Measurements from ENCODE around the gene MAGI2. TPM values are rescaled to one million over a fixed set of nuclear protein-coding genes. Genes with fewer than 3 reads are reported as not detected.

The MAGI2 gene
- total RNA-seq, 1 experiment from 2014 or later: 14.3 TPM

DNA sequence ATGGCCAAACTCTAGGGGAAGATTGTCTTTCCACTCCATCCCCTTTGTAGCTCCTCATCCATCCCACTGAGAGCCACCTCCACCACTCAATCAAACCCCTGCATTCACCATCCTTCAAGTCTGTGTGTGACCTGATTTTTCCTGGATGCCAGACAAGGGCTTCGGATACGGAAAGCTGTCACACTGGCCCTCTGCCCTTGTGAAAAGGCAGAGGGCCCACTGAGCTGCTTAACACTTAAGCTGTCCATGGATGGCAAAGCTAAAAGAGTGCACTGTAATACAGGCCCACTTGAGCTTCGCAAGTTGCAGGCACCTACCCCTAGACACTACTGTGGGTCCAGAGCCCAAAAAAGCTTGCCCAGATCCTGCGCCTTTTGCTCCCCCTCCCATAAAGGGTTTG is 237.2 kb downstream of the MAGI2 start:
- Mint-ChIP-seq H3K36me3 (ENCODE audit: insufficient read depth in 1 of 3, low read depth in 3 of 3) (no peaks in the 10 kb centered on the region), H3K4me3 (no peak overlapping the region), H3K27me3 (ENCODE audit: low read depth) (no peaks in the 10 kb centered on the region; the same call in 1 of the 2 replicates), H3K4me1 (peaks cover 3 to 5% of the 10 kb centered on the region in 2 experiments; a peak in 2 of 4 replicates), H3K9me3 (no peaks in the 10 kb centered on the region), H3K27ac (0 out of 7 replicates have a peak overlapping the region, but pooled peaks of 1 of the 3 experiments have one; percentile 13)
- no peaks in the 10 kb centered on the region for H3K23me2 ChIP-seq (ENCODE audit: insufficient read length, low read depth, low read length, poor library complexity, severe bottlenecking)
- H3K79me1 ChIP-seq (ENCODE audit: insufficient read depth, low read depth, low read length, poor library complexity, severe bottlenecking): no peaks in the 10 kb centered on the region
- no peak overlapping the region for H3K9ac ChIP-seq (ENCODE audit: extremely low read depth, insufficient read length, low read length)
- H4K8ac ChIP-seq (replicated peaks; ENCODE audit: insufficient read length, low read depth, low read length): no peak overlapping the region
- H3K4ac ChIP-seq (ENCODE audit: low read depth, low read length): no peak overlapping the region
- H3K4me1 ChIP-seq (ENCODE audit: insufficient read depth, low read length): no peaks in the 10 kb centered on the region
- H2AFZ ChIP-seq (ENCODE audit: low read length): no peak overlapping the region
- no peak overlapping the region for H2AK5ac ChIP-seq (ENCODE audit: insufficient read length, low read length)
- no peak overlapping the region for H3T11ph ChIP-seq (ENCODE audit: low read length)
- H4K5ac ChIP-seq (ENCODE audit: insufficient read length, low read depth, low read length): no peak overlapping the region
- no peak overlapping the region for H4K91ac ChIP-seq (ENCODE audit: insufficient read length, low read depth, low read length)
- no peak overlapping the region for H3K23ac ChIP-seq (ENCODE audit: insufficient read length, low read depth, low read length)
- no peak overlapping the region for H2BK5ac ChIP-seq (ENCODE audit: insufficient read length, low read length)
- H3K18ac ChIP-seq (ENCODE audit: insufficient read length, low read depth, low read length): no peak overlapping the region
- no peak for DNase-seq
- no peak overlapping the region for H2BK15ac ChIP-seq (ENCODE audit: low read depth, low read length)
- H3K27ac ChIP-seq (ENCODE audit: insufficient read length, low read depth, low read length): no peak overlapping the region
- H4K20me1 ChIP-seq (ENCODE audit: control insufficient read depth, insufficient read depth, insufficient read length): no peaks in the 10 kb centered on the region
- no peak overlapping the region for H2BK12ac ChIP-seq (ENCODE audit: insufficient read length, low read depth, low read length)
- no peaks in the 10 kb centered on the region for H3K27me3 ChIP-seq (ENCODE audit: insufficient read depth, low read length)
- H3K9me3 ChIP-seq (ENCODE audit: control insufficient read depth, low read depth, low read length): no peaks in the 10 kb centered on the region
- TF ChIP-seq, protein P1, sequence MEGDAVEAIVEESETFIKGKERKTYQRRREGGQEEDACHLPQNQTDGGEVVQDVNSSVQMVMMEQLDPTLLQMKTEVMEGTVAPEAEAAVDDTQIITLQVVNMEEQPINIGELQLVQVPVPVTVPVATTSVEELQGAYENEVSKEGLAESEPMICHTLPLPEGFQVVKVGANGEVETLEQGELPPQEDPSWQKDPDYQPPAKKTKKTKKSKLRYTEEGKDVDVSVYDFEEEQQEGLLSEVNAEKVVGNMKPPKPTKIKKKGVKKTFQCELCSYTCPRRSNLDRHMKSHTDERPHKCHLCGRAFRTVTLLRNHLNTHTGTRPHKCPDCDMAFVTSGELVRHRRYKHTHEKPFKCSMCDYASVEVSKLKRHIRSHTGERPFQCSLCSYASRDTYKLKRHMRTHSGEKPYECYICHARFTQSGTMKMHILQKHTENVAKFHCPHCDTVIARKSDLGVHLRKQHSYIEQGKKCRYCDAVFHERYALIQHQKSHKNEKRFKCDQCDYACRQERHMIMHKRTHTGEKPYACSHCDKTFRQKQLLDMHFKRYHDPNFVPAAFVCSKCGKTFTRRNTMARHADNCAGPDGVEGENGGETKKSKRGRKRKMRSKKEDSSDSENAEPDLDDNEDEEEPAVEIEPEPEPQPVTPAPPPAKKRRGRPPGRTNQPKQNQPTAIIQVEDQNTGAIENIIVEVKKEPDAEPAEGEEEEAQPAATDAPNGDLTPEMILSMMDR (conservative IDR thresholded peaks at IDR 0.05): no peak
- no peaks in the 10 kb centered on the region for H3K79me2 ChIP-seq (ENCODE audit: insufficient read depth, low read length)
- H3K4me2 ChIP-seq (ENCODE audit: insufficient read depth, insufficient read length, low read length): no peak overlapping the region
- H3K14ac ChIP-seq (ENCODE audit: insufficient read depth, low read length): no peak overlapping the region
- H2BK120ac ChIP-seq (ENCODE audit: low read depth, low read length, poor library complexity, severe bottlenecking): no peak overlapping the region
- no CpG with 5 or more reads among the region's 4 CpGs for WGBS (ENCODE audit: extremely low coverage, insufficient read length, low lambda C conversion rate)
- H2BK20ac ChIP-seq (ENCODE audit: low read depth, low read length, poor library complexity, severe bottlenecking): no peak overlapping the region
- no peak overlapping the region for H3K56ac ChIP-seq (ENCODE audit: insufficient read length, low read depth, low read length)
